HepG2 (cell line): ENCODE results near the gene EBF3. TPM values are rescaled to one million over a fixed set of nuclear protein-coding genes. Genes with fewer than 3 reads are reported as not detected.

Experiments
- ATAC-seq: fragments of 200-7000 bp; cut with Tn5 transposase; 3 replicates; pipeline ENCODE4 v1.9.1; 2020; ENCODE audit warnings: mild to moderate bottlenecking, moderate library complexity
- BruUV-seq: library from RNA; stranded (reverse); fragments of 400-500 nt; replicated peaks from 2 replicates; lab custom pipeline; 2021; lab: Mats Ljungman, UMichigan
- CTCF ChIA-PET: fragments of 300-600 bp; formaldehyde crosslinking; extraction: SDS; loops from one replicate; lab custom pipeline; 2021; ENCODE audit warnings: low total read pairs, inconsistent platforms, low intra/inter-chr PET ratio; lab: Yijun Ruan, JAX
- POLR2A ChIA-PET: fragments of 350-600 bp; sonication (Branson Sonifier 250); formaldehyde crosslinking; loops from one replicate; lab custom pipeline; 2020; ENCODE audit warnings: antibody characterized with exemption, inconsistent platforms; lab: Yijun Ruan, JAX
- DNase-seq: peaks from one replicate; pipeline ENCODE4 v3.0.0-alpha.2; 2015; ENCODE audit warnings: low spot score
- FAIRE-seq: peaks from 3 replicates; lab custom pipeline; 2011; peaks lifted over from hg19 to GRCh38; lab: Jason Lieb, UNC
- H2AFZ ChIP-seq: one replicate; pipeline ENCODE4 v1.6.1; 2011; ENCODE audit warnings: low read length, inconsistent platforms
- H3K27ac ChIP-seq: fragments of 300-600 bp; 3 replicates; pipeline ENCODE4 v1.8.0; 2011; ENCODE audit warnings: mixed run types, mild to moderate bottlenecking, mixed read lengths, low read length, inconsistent platforms; ENCODE audit not compliant: insufficient read depth; ENCODE audit errors: extremely low read length
- H3K27me3 ChIP-seq, 2 experiments: fragments of 200-600 bp in 1 of 2; 2 replicates in 1 of 2; 3 replicates in 1 of 2; pipeline versions ENCODE4 v1.6.0 to v1.8.0; 2011; ENCODE audit warnings: low read length in 2 of 2, mild to moderate bottlenecking in 2 of 2, moderate library complexity in 2 of 2, inconsistent platforms in 1 of 2; ENCODE audit not compliant: insufficient read depth in 2 of 2, control insufficient read depth in 1 of 2
- H3K36me3 ChIP-seq, 2 experiments: fragments of 200-600 bp in 1 of 2; replicated peaks in 1 of 2; 2 replicates in 1 of 2; 3 replicates in 1 of 2; pipeline versions ENCODE4 v1.5.1 to v1.8.0; 2011; ENCODE audit warnings: low read length in 2 of 2, inconsistent platforms in 1 of 2; ENCODE audit not compliant: insufficient read depth in 2 of 2, control insufficient read depth in 1 of 2
- H3K4me1 ChIP-seq: 2 replicates; pipeline ENCODE4 v1.5.1; 2012; ENCODE audit warnings: low read length, inconsistent platforms; ENCODE audit not compliant: insufficient read depth
- H3K4me2 ChIP-seq: 2 replicates; pipeline ENCODE4 v1.6.0; 2011; ENCODE audit warnings: low read depth, low read length, inconsistent platforms
- H3K4me3 ChIP-seq, 3 experiments: fragments of 200-600 bp in 1 of 3; sonication (generic), shearing (Covaris generic) in 1 of 3; replicated peaks in 1 of 3; 2 replicates each; pipeline ENCODE4 v1.5.1; 2011 to 2016; ENCODE audit warnings: low read length in 3 of 3, inconsistent platforms in 2 of 3, low read depth in 2 of 3, mild to moderate bottlenecking in 2 of 3, control low read depth in 1 of 3, mixed read lengths in 1 of 3; ENCODE audit not compliant: insufficient read depth in 1 of 3
- H3K79me2 ChIP-seq: one replicate; pipeline ENCODE4 v1.6.1; 2011; ENCODE audit warnings: low read length, inconsistent platforms; ENCODE audit not compliant: insufficient read depth
- H3K9ac ChIP-seq: 2 replicates; pipeline ENCODE4 v1.6.0; 2011; ENCODE audit warnings: mild to moderate bottlenecking, low read depth, low read length, inconsistent platforms; ENCODE audit not compliant: insufficient read depth
- H3K9me3 ChIP-seq: 2 replicates; pipeline ENCODE4 v1.5.1; 2012; ENCODE audit warnings: mild to moderate bottlenecking, low read length
- H4K20me1 ChIP-seq: 2 replicates; pipeline ENCODE4 v1.6.0; 2011; ENCODE audit warnings: inconsistent platforms, mild to moderate bottlenecking, low read length, moderate library complexity; ENCODE audit not compliant: insufficient read depth
- FLYWCH1 ChIP-seq: sonication (generic); formaldehyde crosslinking; IDR thresholded peaks from 2 replicates; pipeline ENCODE4 v1.8.1; 2023; ENCODE audit warnings: mild to moderate bottlenecking, missing genetic modification reagents
- HNRNPH1 ChIP-seq: fragments of 200-400 bp; formaldehyde crosslinking; optimal IDR thresholded peaks from 2 replicates; pipeline ENCODE3; 2017; ENCODE audit warnings: mild to moderate bottlenecking, low read depth, low read length
- HOXA5 ChIP-seq: sonication (generic); formaldehyde crosslinking; IDR thresholded peaks from 2 replicates; pipeline ENCODE4 v1.4.0; 2020; ENCODE audit warnings: missing genetic modification reagents
- KDM6A ChIP-seq: IDR thresholded peaks from 2 replicates; pipeline ENCODE4 v1.6.1; 2016; ENCODE audit warnings: low read depth
- KLF13 ChIP-seq: sonication (generic); formaldehyde crosslinking; IDR thresholded peaks from 2 replicates; pipeline ENCODE4 v1.4.0; 2020; ENCODE audit warnings: mild to moderate bottlenecking, missing genetic modification reagents
- MXI1 ChIP-seq: IDR thresholded peaks from 3 replicates; pipeline ENCODE4 v1.6.1; 2012; ENCODE audit warnings: low read depth, low read length, inconsistent platforms, borderline replicate concordance
- TAF1 ChIP-seq: sonication (generic); formaldehyde crosslinking; IDR thresholded peaks from 2 replicates; pipeline ENCODE4 v1.4.0; 2020; ENCODE audit warnings: missing genetic modification reagents
- TCF12 ChIP-seq, 2 experiments: fragments of 450-650 bp in 1 of 2; sonication (generic) in 1 of 2; formaldehyde crosslinking in 1 of 2; IDR thresholded peaks; 2 replicates each; pipeline versions ENCODE4 v1.6.1 to v1.8.0; 2017 to 2022; ENCODE audit warnings: antibody characterized with exemption in 1 of 2, mild to moderate bottlenecking in 1 of 2, missing genetic modification reagents in 1 of 2, moderate library complexity in 1 of 2
- ZSCAN25 ChIP-seq: sonication (generic); formaldehyde crosslinking; IDR thresholded peaks from 2 replicates; pipeline ENCODE4 v1.8.0; 2022; ENCODE audit warnings: mild to moderate bottlenecking, missing genetic modification reagents
- WGBS: methylation state at CpG from one replicate; pipeline ENCODE4 v1.1.6; 2017; ENCODE audit warnings: low lambda C conversion rate; 5-methylcytosine and 5-hydroxymethylcytosine counted together
- in situ Hi-C: cut with HindIII; loops from 2 replicates; pipeline ENCODE4 v1.10.0; 2017; ENCODE audit warnings: low pct_unique_long_range_greater_than_20kb; ENCODE audit not compliant: extremely low pct_ligation_motif_present
- intact Hi-C: fragments of 100-400 bp; cut with micrococcal nuclease; formaldehyde crosslinking; loops from one replicate; pipeline ENCODE4 v1.10.0; 2022; ENCODE audit not compliant: unreplicated experiment
- polyA plus RNA-seq, 8 experiments: library from polyadenylated mRNA; depleted of rRNA in 3 of 8; stranded (reverse) in 7 of 8; unstranded in 1 of 8; fragments of >200 nt; fragmentation: Illumina TruSeq in 4 of 8; extraction: Trizol in 4 of 8; gene quantifications; 2 replicates each; pipeline versions ENCODE4 v1.2.1 to v1.2.3, GENCODE V29; 2011 to 2016; ENCODE audit warnings: low read depth in 4 of 8, missing spikeins in 1 of 8, mixed read lengths in 1 of 8; ENCODE audit not compliant: insufficient read depth in 1 of 8
- total RNA-seq, 5 experiments: library from RNA; depleted of rRNA; stranded (reverse); fragments of >200 nt; fragmentation: Illumina TruSeq; extraction: Trizol; gene quantifications; 2 replicates each; pipeline ENCODE4 v1.2.3, GENCODE V29; 2016; ENCODE audit warnings: low read depth in 1 of 5

EBF3 gene
- total and polyA plus RNA-seq, 2 of the 13 experiments (the other 11 are each of a cell fraction or from before 2014, with no cell fraction given): not detected

GRCh38 chr10:129942391-129942790, 21.7 kb downstream of the EBF3 start:
- no peak for ATAC-seq
- no peak overlapping the region for H3K4me2 ChIP-seq
- intact Hi-C loops: no loop called here
- H3K79me2 ChIP-seq: no peaks in the 10 kb centered on the region
- DNase-seq: no peak
- H3K4me1 ChIP-seq: no peaks in the 10 kb centered on the region
- H3K27me3 ChIP-seq: peaks cover 3 to 66% of the 10 kb centered on the region in 2 experiments; a peak in 4 of 5 replicates
- POLR2A ChIA-PET: no interaction called here
- no TSS peak for BruUV-seq
- H3K9ac ChIP-seq: no peak overlapping the region
- H3K36me3 ChIP-seq: no peaks in the 10 kb centered on the region
- CTCF ChIA-PET: no interaction called here
- H3K27ac ChIP-seq: no peak overlapping the region
- TF ChIP-seq HOXA5 (CRISPR knock-in tag) (no peak), KDM6A (CRISPR knock-in tag) (no peak), FLYWCH1 (CRISPR knock-in tag) (no peak), TCF12 (IDR thresholded peaks at IDR 0.05) (no peak), TCF12 (CRISPR knock-in tag; IDR thresholded peaks at IDR 0.05) (no peak), HNRNPH1 (no peak), KLF13 (CRISPR knock-in tag) (no peak)
- TF ChIP-seq, all 625 proteins: peak for 0
- Histone ChIP-seq H2AFZ (no peak overlapping the region), H3K9me3 (no peaks in the 10 kb centered on the region), H4K20me1 (no peaks in the 10 kb centered on the region), H3K4me3 (no peak overlapping the region)
- FAIRE-seq: no peak
- in situ Hi-C loops: no loop called here
- 36% methylated on average over 5 of the region's 9 CpGs for WGBS

- no peaks in the 10 kb centered on the region for H3K36me3 ChIP-seq
- POLR2A ChIA-PET: no interaction called here
- CTCF ChIA-PET: no interaction called here
- peaks cover 3 to 64% of the 10 kb centered on the region in 2 experiments; a peak in 4 of 5 replicates for H3K27me3 ChIP-seq
- TF ChIP-seq TAF1 (no peak), MXI1 (no peak), KLF13 (CRISPR knock-in tag) (no peak), ZSCAN25 (no peak)
- no peak for DNase-seq
- no peak overlapping the region for H3K4me2 ChIP-seq
- H3K4me3 ChIP-seq: no peak overlapping the region
- no peak overlapping the region for H3K9ac ChIP-seq
- in situ Hi-C loops (no loop called here), intact Hi-C loops (no loop called here)
- H3K9me3 ChIP-seq: no peaks in the 10 kb centered on the region
- no peaks in the 10 kb centered on the region for H3K79me2 ChIP-seq
- H2AFZ ChIP-seq: no peak overlapping the region
- WGBS: 0% methylated on average over 1 of the region's 4 CpGs
- no peaks in the 10 kb centered on the region for H4K20me1 ChIP-seq
- no peaks in the 10 kb centered on the region for H3K4me1 ChIP-seq
- no peak for FAIRE-seq
- BruUV-seq: no TSS peak
- no peak overlapping the region for H3K27ac ChIP-seq
- no peak for ATAC-seq
These were observed 22.1 kb downstream of the EBF3 start for GRCh38 chr10:129942019-129942277.
